ENCODE results near the gene CDH2. TPM values are rescaled to one million over a fixed set of nuclear protein-coding genes. Genes with fewer than 3 reads are reported as not detected.

The CDH2 gene
- total RNA-seq, 1 experiment from 2014 or later: 15.0 TPM

DNA sequence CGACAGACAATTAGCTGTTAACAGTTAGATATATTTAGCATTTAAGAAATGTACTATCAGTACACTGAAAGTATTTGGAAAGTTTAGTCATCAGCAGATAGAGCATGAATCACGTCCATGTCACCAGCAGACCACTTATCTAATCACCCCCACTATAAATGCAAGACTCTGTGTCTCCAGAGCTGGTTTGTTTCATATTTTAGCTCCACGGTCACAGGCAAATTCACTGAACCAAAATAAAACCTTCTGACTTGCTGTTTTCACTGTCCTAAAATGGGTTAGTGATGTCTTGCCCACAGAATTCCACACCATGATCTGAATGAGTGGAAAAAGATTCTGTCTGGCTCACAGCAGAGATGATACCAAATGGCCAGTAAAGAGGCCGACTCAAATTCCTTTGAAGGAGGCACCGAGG lies 64.9 kb downstream of the CDH2 start:
- TF ChIP-seq, protein P1, sequence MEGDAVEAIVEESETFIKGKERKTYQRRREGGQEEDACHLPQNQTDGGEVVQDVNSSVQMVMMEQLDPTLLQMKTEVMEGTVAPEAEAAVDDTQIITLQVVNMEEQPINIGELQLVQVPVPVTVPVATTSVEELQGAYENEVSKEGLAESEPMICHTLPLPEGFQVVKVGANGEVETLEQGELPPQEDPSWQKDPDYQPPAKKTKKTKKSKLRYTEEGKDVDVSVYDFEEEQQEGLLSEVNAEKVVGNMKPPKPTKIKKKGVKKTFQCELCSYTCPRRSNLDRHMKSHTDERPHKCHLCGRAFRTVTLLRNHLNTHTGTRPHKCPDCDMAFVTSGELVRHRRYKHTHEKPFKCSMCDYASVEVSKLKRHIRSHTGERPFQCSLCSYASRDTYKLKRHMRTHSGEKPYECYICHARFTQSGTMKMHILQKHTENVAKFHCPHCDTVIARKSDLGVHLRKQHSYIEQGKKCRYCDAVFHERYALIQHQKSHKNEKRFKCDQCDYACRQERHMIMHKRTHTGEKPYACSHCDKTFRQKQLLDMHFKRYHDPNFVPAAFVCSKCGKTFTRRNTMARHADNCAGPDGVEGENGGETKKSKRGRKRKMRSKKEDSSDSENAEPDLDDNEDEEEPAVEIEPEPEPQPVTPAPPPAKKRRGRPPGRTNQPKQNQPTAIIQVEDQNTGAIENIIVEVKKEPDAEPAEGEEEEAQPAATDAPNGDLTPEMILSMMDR (conservative IDR thresholded peaks at IDR 0.05; ENCODE audit: low read depth, low read length): no peak
- no peak for TF ChIP-seq EZH2 (IDR thresholded peaks at IDR 0.05; ENCODE audit: borderline replicate concordance, low read depth, low read length, poor library complexity, severe bottlenecking)
- Histone ChIP-seq H3K27me3 (replicated peaks; ENCODE audit: insufficient read depth, low read depth, low read length, poor library complexity) (peaks cover 6% of the 10 kb centered on the region), H3K9me3 (ENCODE audit: low read depth, low read length, poor library complexity, severe bottlenecking) (no peaks in the 10 kb centered on the region), H3K27ac (ENCODE audit: low read depth, low read length, poor library complexity, severe bottlenecking) (no peak overlapping the region), H3K4me1 (ENCODE audit: insufficient read depth, low read length, poor library complexity, severe bottlenecking) (no peaks in the 10 kb centered on the region), H3K36me3 (ENCODE audit: insufficient read depth, low read length, poor library complexity, severe bottlenecking) (no peaks in the 10 kb centered on the region), H3K4me3 (ENCODE audit: low read depth, low read length, poor library complexity, severe bottlenecking) (no peak overlapping the region)
- ChIA-PET CTCF (no interaction called here), POLR2A (ENCODE audit: low non-redundant PET) (no interaction called here)
- no TSS peak for BruUV-seq (replicated peaks)
- intact Hi-C loops (cut with micrococcal nuclease; ENCODE audit: unreplicated experiment): no loop called here
- DNase-seq (ENCODE audit: low spot score): no peak

DNA sequence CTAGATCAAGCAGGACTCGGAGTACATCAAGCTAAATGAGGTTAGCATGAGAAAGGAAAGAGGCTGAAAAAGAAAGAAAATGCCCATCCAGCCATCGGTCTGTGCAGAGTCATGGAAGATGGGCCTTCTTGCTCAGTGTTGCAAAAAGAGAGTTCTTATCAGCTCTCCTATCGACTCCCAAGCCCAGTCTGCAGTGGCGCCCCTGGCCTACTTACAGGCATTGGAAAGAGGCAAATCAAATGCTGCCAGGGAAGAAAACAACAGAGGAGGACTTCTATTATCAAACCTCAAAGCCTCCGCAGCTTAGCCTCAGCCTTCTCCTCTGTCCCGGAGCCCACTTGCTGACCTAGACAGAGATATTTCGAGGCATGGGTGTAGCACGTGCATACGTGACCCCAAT lies 66.0 kb downstream of the CDH2 start:
- Histone ChIP-seq H3K27me3 (replicated peaks; ENCODE audit: insufficient read depth, low read depth, low read length, poor library complexity) (peaks cover 6% of the 10 kb centered on the region), H3K27ac (ENCODE audit: low read depth, low read length, poor library complexity, severe bottlenecking) (no peak overlapping the region), H3K9me3 (ENCODE audit: low read depth, low read length, poor library complexity, severe bottlenecking) (no peaks in the 10 kb centered on the region), H3K36me3 (ENCODE audit: insufficient read depth, low read length, poor library complexity, severe bottlenecking) (no peaks in the 10 kb centered on the region), H3K4me3 (ENCODE audit: low read depth, low read length, poor library complexity, severe bottlenecking) (no peak overlapping the region), H3K4me1 (ENCODE audit: insufficient read depth, low read length, poor library complexity, severe bottlenecking) (no peaks in the 10 kb centered on the region)
- TF ChIP-seq, protein P1 (conservative IDR thresholded peaks at IDR 0.05; ENCODE audit: low read depth, low read length): no peak
- TF ChIP-seq EZH2 (IDR thresholded peaks at IDR 0.05; ENCODE audit: borderline replicate concordance, low read depth, low read length, poor library complexity, severe bottlenecking): no peak
- DNase-seq (ENCODE audit: low spot score): no peak
- ChIA-PET CTCF (no interaction called here), POLR2A (ENCODE audit: low non-redundant PET) (no interaction called here)
- intact Hi-C loops (cut with micrococcal nuclease; ENCODE audit: unreplicated experiment): no loop called here
- BruUV-seq (replicated peaks): no TSS peak

DNA sequence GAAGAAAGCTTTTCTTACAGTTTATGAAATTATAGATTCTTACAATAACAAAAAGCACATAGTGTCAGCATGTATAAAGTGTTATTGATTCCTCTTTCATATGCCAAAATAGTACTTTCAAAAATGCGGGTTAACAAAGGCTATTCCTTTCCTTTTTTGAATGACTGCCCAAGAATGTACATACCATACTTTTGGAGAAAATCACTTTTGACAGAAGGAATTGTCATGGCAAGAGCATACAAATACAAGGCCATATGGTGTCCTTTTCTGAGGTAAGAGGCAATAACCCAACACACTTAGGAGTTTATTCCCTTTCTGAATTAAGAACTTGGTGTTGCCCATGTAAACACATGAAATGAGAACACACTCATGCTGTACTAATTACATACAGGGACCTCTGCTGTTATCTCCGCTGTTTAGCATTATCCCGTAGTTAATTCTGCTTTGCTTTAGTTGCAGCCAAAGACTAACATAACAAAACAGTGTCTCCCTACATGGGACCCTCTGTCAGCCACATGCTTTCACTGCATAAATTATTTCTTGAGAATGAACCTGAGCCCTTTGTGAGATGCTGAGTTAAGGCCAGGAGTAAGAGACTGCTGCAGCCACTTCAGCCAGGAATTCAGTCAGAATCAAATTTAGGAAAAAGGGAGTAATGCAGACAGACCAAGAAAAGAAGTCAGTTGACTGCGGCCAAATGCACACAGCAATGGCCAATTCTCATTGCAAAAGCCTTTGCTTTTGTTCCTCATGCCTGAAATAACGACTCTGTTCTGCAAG lies 67.0 kb downstream of the CDH2 start:
- ChIA-PET CTCF (no interaction called here), POLR2A (ENCODE audit: low non-redundant PET) (no interaction called here)
- H3K27me3 ChIP-seq (replicated peaks; ENCODE audit: insufficient read depth, low read depth, low read length, poor library complexity): peaks cover 6% of the 10 kb centered on the region
- H3K27ac ChIP-seq (ENCODE audit: low read depth, low read length, poor library complexity, severe bottlenecking): no peak overlapping the region
- H3K4me3 ChIP-seq (ENCODE audit: low read depth, low read length, poor library complexity, severe bottlenecking): no peak overlapping the region
- no peak for TF ChIP-seq EZH2 (IDR thresholded peaks at IDR 0.05; ENCODE audit: borderline replicate concordance, low read depth, low read length, poor library complexity, severe bottlenecking)
- TF ChIP-seq, protein P1 (conservative IDR thresholded peaks at IDR 0.05; ENCODE audit: low read depth, low read length): no peak
- H3K36me3 ChIP-seq (ENCODE audit: insufficient read depth, low read length, poor library complexity, severe bottlenecking): no peaks in the 10 kb centered on the region
- no peak for DNase-seq (ENCODE audit: low spot score)
- no TSS peak for BruUV-seq (replicated peaks)
- no peaks in the 10 kb centered on the region for H3K9me3 ChIP-seq (ENCODE audit: low read depth, low read length, poor library complexity, severe bottlenecking)
- H3K4me1 ChIP-seq (ENCODE audit: insufficient read depth, low read length, poor library complexity, severe bottlenecking): no peaks in the 10 kb centered on the region
- intact Hi-C loops (cut with micrococcal nuclease; ENCODE audit: unreplicated experiment): no loop called here

Data from A673 (cell line).